ENCODE results near the gene GABPB1. TPM values are rescaled to one million over a fixed set of nuclear protein-coding genes. Genes with fewer than 3 reads are reported as not detected.
A peak's percentile ranks its signal among the peaks of the same experiment; 100 is the strongest.

GABPB1 gene
- total and polyA plus RNA-seq, 2 of the 13 experiments (the other 11 are each of a cell fraction or from before 2014, with no cell fraction given), result 17.5 to 39.5 TPM

GRCh38 chr15:50354838-50355618 is at the start of gene GABPB1 (continued):
- TF ChIP-seq MAX (IDR thresholded peaks at IDR 0.05), result peak; percentile 100
- TF ChIP-seq ATF7 (IDR thresholded peaks at IDR 0.05), result no peak
- TF ChIP-seq ATF7 (CRISPR knock-in tag; IDR thresholded peaks at IDR 0.05), result no peak; the same call in 1 of the 2 replicates
- 0 out of 2 replicates have a peak, but pooled peaks have one; percentile 63 for TF ChIP-seq ZFP41 (CRISPR knock-in tag; IDR thresholded peaks at IDR 0.05; ENCODE audit: borderline replicate concordance)
- TF ChIP-seq THAP8 (CRISPR knock-in tag; IDR thresholded peaks at IDR 0.05; ENCODE audit: borderline replicate concordance), result 0 out of 2 replicates have a peak, but pooled peaks have one; percentile 12
- TF ChIP-seq ZNF580 (CRISPR knock-in tag; IDR thresholded peaks at IDR 0.05; ENCODE audit: borderline replicate concordance, low read depth), result peak; percentile 44; the same call in 1 of the 2 replicates
- no peak; the same call in 1 of the 2 replicates for TF ChIP-seq BRCA1 (CRISPR knock-in tag; IDR thresholded peaks at IDR 0.05)
- no peak for TF ChIP-seq EHMT2 (IDR thresholded peaks at IDR 0.05; ENCODE audit: borderline replicate concordance, low read depth, low read length)
- TF ChIP-seq ZNF556 (CRISPR knock-in tag; IDR thresholded peaks at IDR 0.05; ENCODE audit: borderline replicate concordance), result no peak
- peak; percentile 88 for TF ChIP-seq ZNF275 (CRISPR knock-in tag; IDR thresholded peaks at IDR 0.05; ENCODE audit: borderline replicate concordance)
- TF ChIP-seq DMAP1 (CRISPR knock-in tag; IDR thresholded peaks at IDR 0.05), result peak; percentile 100
- TF ChIP-seq ZNF501 (CRISPR knock-in tag; IDR thresholded peaks at IDR 0.05), result peak; percentile 95
- TF ChIP-seq HES4 (CRISPR knock-in tag; IDR thresholded peaks at IDR 0.05; ENCODE audit: borderline replicate concordance), result peak; percentile 78
- TF ChIP-seq KLF13 (CRISPR knock-in tag; IDR thresholded peaks at IDR 0.05), result no peak
- peak; percentile 22; the same call in 1 of the 2 replicates for TF ChIP-seq ZNF746 (CRISPR knock-in tag; IDR thresholded peaks at IDR 0.05)
- no peak; the same call in 1 of the 2 replicates for TF ChIP-seq ZNF839 (CRISPR knock-in tag; IDR thresholded peaks at IDR 0.05; ENCODE audit: borderline replicate concordance)
- TF ChIP-seq ZMAT5 (CRISPR knock-in tag; IDR thresholded peaks at IDR 0.05; ENCODE audit: borderline replicate concordance, low read depth), result no peak
- TF ChIP-seq ZSCAN12 (CRISPR knock-in tag; IDR thresholded peaks at IDR 0.05), result peak; percentile 96
- TF ChIP-seq KMT2A (CRISPR knock-in tag; IDR thresholded peaks at IDR 0.05), result peak; percentile 77; the same call in 1 of the 2 replicates
- peak; percentile 71; the same call in 1 of the 2 replicates for TF ChIP-seq ZNF563 (CRISPR knock-in tag; IDR thresholded peaks at IDR 0.05)
- no peak for TF ChIP-seq MTF2 (CRISPR knock-in tag; IDR thresholded peaks at IDR 0.05; ENCODE audit: borderline replicate concordance)
- peak; percentile 66 for TF ChIP-seq ZNF83 (CRISPR knock-in tag; IDR thresholded peaks at IDR 0.05; ENCODE audit: borderline replicate concordance)
- no peak for TF ChIP-seq ZNF513 (CRISPR knock-in tag; conservative IDR thresholded peaks at IDR 0.05)
- 0 out of 2 replicates have a peak, but pooled peaks have one; percentile 37 for TF ChIP-seq ZNF180 (CRISPR knock-in tag; IDR thresholded peaks at IDR 0.05; ENCODE audit: borderline replicate concordance, low read depth)

All from HepG2 (cell line).